K562 (cell line): ENCODE results near the gene PLTP. TPM values are rescaled to one million over a fixed set of nuclear protein-coding genes. Genes with fewer than 3 reads are reported as not detected.

Experiments used
- CGGBP1 ChIP-seq: fragments of 250-450 bp; sonication (Bioruptor Pico); IDR thresholded peaks from 2 replicates; pipeline ENCODE4 v1.9.0; 2021; ENCODE audit warnings: mild to moderate bottlenecking
- CREB1 ChIP-seq, 2 experiments: sonication (generic) in 1 of 2; formaldehyde crosslinking in 1 of 2; IDR thresholded peaks; 2 replicates each; pipeline versions ENCODE4 v1.6.1 to v1.8.0; 2012 to 2022; ENCODE audit warnings: inconsistent platforms in 1 of 2, mild to moderate bottlenecking in 1 of 2, missing genetic modification reagents in 1 of 2, moderate library complexity in 1 of 2
- CTCF ChIP-seq, 3 experiments: IDR thresholded peaks in 2 of 3; conservative IDR thresholded peaks in 1 of 3; 2 replicates each; pipeline ENCODE4 v1.5.1; 2011 to 2012; ENCODE audit warnings: low read length in 3 of 3, mild to moderate bottlenecking in 3 of 3, control low read depth in 2 of 3, improper control_type of control experiment in 1 of 3, inconsistent platforms in 1 of 3, low read depth in 1 of 3, mixed read lengths in 1 of 3, moderate library complexity in 1 of 3; ENCODE audit not compliant: insufficient read depth in 2 of 3
- HMG20A ChIP-seq: fragments of 450-650 bp; formaldehyde crosslinking; conservative IDR thresholded peaks from 2 replicates; pipeline ENCODE4 v1.4.0; 2020; ENCODE audit warnings: mild to moderate bottlenecking, mixed read lengths
- KDM4B ChIP-seq, 2 experiments: fragments of 450-650 bp in 1 of 2; sonication (generic) in 1 of 2; IDR thresholded peaks; 2 replicates each; pipeline ENCODE4 v1.6.1; 2016 to 2017; ENCODE audit warnings: borderline replicate concordance in 2 of 2, antibody characterized with exemption in 1 of 2, low read depth in 1 of 2, mild to moderate bottlenecking in 1 of 2
- KLF1 ChIP-seq: fragments of 450-650 bp; IDR thresholded peaks from 2 replicates; pipeline ENCODE4 v1.6.1; 2016; ENCODE audit warnings: missing genetic modification characterization, missing compliant biosample characterization
- POLR2AphosphoS5 ChIP-seq: IDR thresholded peaks from 2 replicates; pipeline ENCODE4 v1.6.1; 2011; ENCODE audit warnings: mild to moderate bottlenecking, low read depth, low read length, moderate library complexity; ENCODE audit not compliant: control insufficient read depth, insufficient read depth
- POLR2H ChIP-seq: IDR thresholded peaks from 2 replicates; pipeline ENCODE4 v1.6.1; 2016; ENCODE audit warnings: missing genetic modification characterization, low read depth, mild to moderate bottlenecking, control low read depth, missing compliant biosample characterization, moderate library complexity
- PRMT5 ChIP-seq: sonication (generic); formaldehyde crosslinking; IDR thresholded peaks from 2 replicates; pipeline ENCODE4 v1.5.0; 2020; ENCODE audit warnings: missing genetic modification reagents
- SIN3A ChIP-seq, 2 experiments: fragments of 150-350 bp in 1 of 2; IDR thresholded peaks; 2 replicates each; pipeline ENCODE4 v1.6.1; 2011 to 2016; ENCODE audit warnings: borderline replicate concordance in 2 of 2, low read depth in 2 of 2, low read length in 2 of 2, mild to moderate bottlenecking in 2 of 2, moderate library complexity in 2 of 2; ENCODE audit not compliant: control insufficient read depth in 1 of 2
- SIX5 ChIP-seq, 2 experiments: IDR thresholded peaks; 2 replicates each; pipeline ENCODE4 v1.6.1; 2011; ENCODE audit warnings: low read length in 2 of 2, borderline replicate concordance in 1 of 2, low read depth in 1 of 2, mild to moderate bottlenecking in 1 of 2, moderate library complexity in 1 of 2; ENCODE audit not compliant: insufficient read depth in 1 of 2
- SMC3 ChIP-seq: conservative IDR thresholded peaks from 2 replicates; pipeline ENCODE4 v1.6.1; 2011; ENCODE audit warnings: low read depth, low read length, improper control_type of control experiment; ENCODE audit not compliant: insufficient read depth
- TAF9B ChIP-seq: fragments of 450-650 bp; IDR thresholded peaks from 2 replicates; pipeline ENCODE4 v1.6.1; 2018; ENCODE audit warnings: mild to moderate bottlenecking; ENCODE audit not compliant: partially characterized antibody
- polyA plus RNA-seq, 8 experiments: library from polyadenylated mRNA; depleted of rRNA in 4 of 8; stranded (reverse) in 5 of 8; unstranded in 3 of 8; fragments of >200 nt; fragmentation: Nextera tagmentation in 2 of 8; fragmentation: Illumina TruSeq in 1 of 8; extraction: Ambion mirVana in 2 of 8; extraction: Trizol in 1 of 8; gene quantifications; 2 replicates each; pipeline versions ENCODE4 v1.2.1 to v1.2.3, GENCODE V29; 2011 to 2014; ENCODE audit warnings: inconsistent platforms in 1 of 8, missing spikeins in 1 of 8
- total RNA-seq, 7 experiments: library from RNA; depleted of rRNA in 6 of 7; stranded (reverse); fragments of >200 nt in 6 of 7; fragmentation: Illumina TruSeq in 2 of 7; extraction: Trizol in 2 of 7; gene quantifications; 2 replicates each; pipeline versions ENCODE4 v1.2.1 to v1.2.3, GENCODE V29; 2011 to 2021; ENCODE audit warnings: low replicate concordance in 1 of 7
- TF ChIP-seq, protein P1 (sequence below), 2 experiments: fragments of 450-650 bp; formaldehyde crosslinking in 1 of 2; IDR thresholded peaks; 2 replicates each; pipeline versions ENCODE4 v1.4.0 to v1.6.1; 2014 to 2020; ENCODE audit warnings: mild to moderate bottlenecking in 2 of 2, borderline replicate concordance in 1 of 2, low read depth in 1 of 2

Gene PLTP
- total and polyA plus RNA-seq, 9 of the 15 experiments (the other 6 are each of a cell fraction or from before 2014, with no cell fraction given), result 2.8 to 29.3 (median 17.6) TPM

GRCh38 chr20:45933266-45934045 lies 21.5 kb upstream of the PLTP start (continued):
- TF ChIP-seq CTCF (IDR thresholded peaks at IDR 0.05 in 2 of 3, conservative IDR thresholded peaks at IDR 0.05 in 1 of 3; ENCODE audit: insufficient read depth in 2 of 3, low read depth in 1 of 3, low read length in 3 of 3), result peak; percentile 50 to 60 (median 54); a peak in 5 of 6 replicates
- TF ChIP-seq, protein P1, sequence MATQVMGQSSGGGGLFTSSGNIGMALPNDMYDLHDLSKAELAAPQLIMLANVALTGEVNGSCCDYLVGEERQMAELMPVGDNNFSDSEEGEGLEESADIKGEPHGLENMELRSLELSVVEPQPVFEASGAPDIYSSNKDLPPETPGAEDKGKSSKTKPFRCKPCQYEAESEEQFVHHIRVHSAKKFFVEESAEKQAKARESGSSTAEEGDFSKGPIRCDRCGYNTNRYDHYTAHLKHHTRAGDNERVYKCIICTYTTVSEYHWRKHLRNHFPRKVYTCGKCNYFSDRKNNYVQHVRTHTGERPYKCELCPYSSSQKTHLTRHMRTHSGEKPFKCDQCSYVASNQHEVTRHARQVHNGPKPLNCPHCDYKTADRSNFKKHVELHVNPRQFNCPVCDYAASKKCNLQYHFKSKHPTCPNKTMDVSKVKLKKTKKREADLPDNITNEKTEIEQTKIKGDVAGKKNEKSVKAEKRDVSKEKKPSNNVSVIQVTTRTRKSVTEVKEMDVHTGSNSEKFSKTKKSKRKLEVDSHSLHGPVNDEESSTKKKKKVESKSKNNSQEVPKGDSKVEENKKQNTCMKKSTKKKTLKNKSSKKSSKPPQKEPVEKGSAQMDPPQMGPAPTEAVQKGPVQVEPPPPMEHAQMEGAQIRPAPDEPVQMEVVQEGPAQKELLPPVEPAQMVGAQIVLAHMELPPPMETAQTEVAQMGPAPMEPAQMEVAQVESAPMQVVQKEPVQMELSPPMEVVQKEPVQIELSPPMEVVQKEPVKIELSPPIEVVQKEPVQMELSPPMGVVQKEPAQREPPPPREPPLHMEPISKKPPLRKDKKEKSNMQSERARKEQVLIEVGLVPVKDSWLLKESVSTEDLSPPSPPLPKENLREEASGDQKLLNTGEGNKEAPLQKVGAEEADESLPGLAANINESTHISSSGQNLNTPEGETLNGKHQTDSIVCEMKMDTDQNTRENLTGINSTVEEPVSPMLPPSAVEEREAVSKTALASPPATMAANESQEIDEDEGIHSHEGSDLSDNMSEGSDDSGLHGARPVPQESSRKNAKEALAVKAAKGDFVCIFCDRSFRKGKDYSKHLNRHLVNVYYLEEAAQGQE (IDR thresholded peaks at IDR 0.05; ENCODE audit: borderline replicate concordance), result peak; percentile 78
- TF ChIP-seq, protein P1 (CRISPR knock-in tag; IDR thresholded peaks at IDR 0.05; ENCODE audit: low read depth), result no peak
- TF ChIP-seq CGGBP1 (CRISPR knock-in tag), result no peak
- TF ChIP-seq SIN3A (IDR thresholded peaks at IDR 0.05; ENCODE audit: borderline replicate concordance in 2 of 2, control insufficient read depth in 1 of 2, low read depth in 2 of 2, low read length in 2 of 2), result no peak
- peak; percentile 29; the same call in 1 of the 2 replicates for TF ChIP-seq POLR2AphosphoS5
- TF ChIP-seq KDM4B (IDR thresholded peaks at IDR 0.05; ENCODE audit: borderline replicate concordance in 2 of 2, low read depth in 1 of 2), result no peak
- no peak for TF ChIP-seq CREB1 (IDR thresholded peaks at IDR 0.05)
- no peak for TF ChIP-seq CREB1 (CRISPR knock-in tag; IDR thresholded peaks at IDR 0.05)
- no peak for TF ChIP-seq SIX5 (IDR thresholded peaks at IDR 0.05; ENCODE audit: borderline replicate concordance in 1 of 2, insufficient read depth in 1 of 2, low read depth in 1 of 2, low read length in 2 of 2)
- no peak for TF ChIP-seq HMG20A
- no peak for TF ChIP-seq TAF9B
- no peak for TF ChIP-seq POLR2H
- TF ChIP-seq KLF1 (tag), result no peak
- 0 out of 2 replicates have a peak, but pooled peaks have one; percentile 18 for TF ChIP-seq SMC3
- no peak for TF ChIP-seq PRMT5 (CRISPR knock-in tag)
